ENCODE results near the gene NFRKB.

DNA sequence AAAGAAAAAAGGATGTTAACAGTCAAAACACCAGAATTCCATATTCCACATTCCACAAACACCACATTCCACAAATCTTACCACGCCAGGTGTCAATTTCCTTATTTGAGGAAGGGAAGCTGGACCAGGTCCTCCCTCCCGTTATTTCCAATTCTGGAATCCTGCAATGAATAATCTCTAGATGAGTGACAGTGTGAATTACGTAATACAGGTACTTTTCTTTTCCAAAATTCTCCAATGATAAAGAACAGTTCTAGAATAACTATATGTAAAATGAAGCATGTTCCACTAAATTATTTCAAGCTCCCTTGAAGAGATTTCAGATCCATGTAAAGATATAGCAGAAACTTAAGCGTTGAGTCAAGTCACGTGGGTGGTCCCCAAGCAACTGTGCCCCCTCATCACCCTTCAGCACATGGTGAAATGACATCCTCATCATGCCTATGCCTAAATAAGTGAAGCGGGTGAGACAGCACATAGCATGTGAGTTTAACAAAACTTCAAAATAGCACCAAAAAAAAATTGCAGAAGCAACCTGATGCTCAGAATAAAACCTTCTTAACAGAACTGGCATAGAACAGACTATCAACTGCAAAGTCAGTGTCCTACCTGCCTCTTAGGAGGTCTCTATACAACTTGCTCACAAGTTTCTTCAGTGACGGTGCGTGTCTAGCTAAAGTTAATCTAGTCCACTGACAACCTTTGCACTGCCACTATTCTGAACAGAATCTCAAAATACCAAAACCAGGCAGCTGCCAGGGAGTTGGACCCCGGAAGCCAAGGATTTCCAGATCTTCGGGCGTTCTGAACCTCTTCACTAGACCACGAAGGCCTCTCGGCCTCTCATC is 876 bp downstream of the NFRKB start:
- TF ChIP-seq, protein P1, sequence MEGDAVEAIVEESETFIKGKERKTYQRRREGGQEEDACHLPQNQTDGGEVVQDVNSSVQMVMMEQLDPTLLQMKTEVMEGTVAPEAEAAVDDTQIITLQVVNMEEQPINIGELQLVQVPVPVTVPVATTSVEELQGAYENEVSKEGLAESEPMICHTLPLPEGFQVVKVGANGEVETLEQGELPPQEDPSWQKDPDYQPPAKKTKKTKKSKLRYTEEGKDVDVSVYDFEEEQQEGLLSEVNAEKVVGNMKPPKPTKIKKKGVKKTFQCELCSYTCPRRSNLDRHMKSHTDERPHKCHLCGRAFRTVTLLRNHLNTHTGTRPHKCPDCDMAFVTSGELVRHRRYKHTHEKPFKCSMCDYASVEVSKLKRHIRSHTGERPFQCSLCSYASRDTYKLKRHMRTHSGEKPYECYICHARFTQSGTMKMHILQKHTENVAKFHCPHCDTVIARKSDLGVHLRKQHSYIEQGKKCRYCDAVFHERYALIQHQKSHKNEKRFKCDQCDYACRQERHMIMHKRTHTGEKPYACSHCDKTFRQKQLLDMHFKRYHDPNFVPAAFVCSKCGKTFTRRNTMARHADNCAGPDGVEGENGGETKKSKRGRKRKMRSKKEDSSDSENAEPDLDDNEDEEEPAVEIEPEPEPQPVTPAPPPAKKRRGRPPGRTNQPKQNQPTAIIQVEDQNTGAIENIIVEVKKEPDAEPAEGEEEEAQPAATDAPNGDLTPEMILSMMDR (IDR thresholded peaks at IDR 0.05), result no peak
- TF ChIP-seq POLR2A (IDR thresholded peaks at IDR 0.05) (no peak), POLR2AphosphoS5 (IDR thresholded peaks at IDR 0.05; ENCODE audit: insufficient read depth in 1 of 2, low read depth in 1 of 2) (no peak)
